GM19455 (cell line): ENCODE results near the gene LCN1.

ENCODE experiments used
- ATAC-seq: cut with Tn5 transposase; IDR thresholded peaks from one replicate; pipeline ENCODE4 v1.9.1; 2021; ENCODE audit not compliant: unreplicated experiment

The LCN1 gene

DNA sequence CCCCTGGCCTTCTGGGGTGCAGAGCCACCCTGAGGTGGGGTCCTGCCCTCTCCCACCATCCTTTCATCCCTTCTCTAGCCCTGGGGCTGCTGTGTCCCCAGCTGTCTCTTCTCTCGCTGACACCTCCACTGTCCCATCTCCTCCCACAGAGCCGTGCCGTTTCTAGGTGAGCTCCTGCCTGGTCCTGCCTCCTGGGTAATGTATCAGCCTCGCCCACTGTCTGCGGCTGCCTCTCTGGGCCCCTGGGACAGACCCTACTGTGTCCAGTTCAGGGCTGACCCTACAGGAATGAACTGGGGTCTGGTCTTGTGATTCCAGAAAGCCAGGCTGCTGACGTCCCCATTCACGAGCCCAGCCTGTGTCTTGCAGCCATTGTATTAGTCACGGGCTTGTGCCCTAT is 44.4 kb downstream of the LCN1 start:
- ATAC-seq = no peak

GRCh38 chr9:135566552-135566951 is 45.3 kb downstream of the LCN1 start:
- ATAC-seq = no peak

GRCh38 chr9:135567311-135567710 is 46.1 kb downstream of the LCN1 start:
- no peak for ATAC-seq

DNA sequence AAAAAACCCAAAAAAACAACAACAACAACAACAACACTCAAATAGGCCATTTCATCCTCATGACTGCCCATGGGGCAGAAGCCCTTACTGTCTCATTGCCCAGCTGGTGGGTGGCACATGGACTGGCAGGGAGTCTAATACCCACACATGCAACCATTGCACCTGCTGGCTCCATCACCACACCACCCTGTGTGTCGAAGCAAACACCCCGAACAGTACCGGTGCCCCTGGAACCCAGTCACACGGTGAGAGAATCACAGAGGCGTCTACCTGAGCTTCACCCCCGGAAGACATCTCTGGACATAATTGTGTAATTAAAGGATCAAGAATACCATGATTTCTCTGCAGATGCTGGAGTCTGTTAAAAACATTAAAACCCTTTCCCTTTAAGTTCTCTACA is 46.8 kb downstream of the LCN1 start:
- ATAC-seq = no peak

DNA sequence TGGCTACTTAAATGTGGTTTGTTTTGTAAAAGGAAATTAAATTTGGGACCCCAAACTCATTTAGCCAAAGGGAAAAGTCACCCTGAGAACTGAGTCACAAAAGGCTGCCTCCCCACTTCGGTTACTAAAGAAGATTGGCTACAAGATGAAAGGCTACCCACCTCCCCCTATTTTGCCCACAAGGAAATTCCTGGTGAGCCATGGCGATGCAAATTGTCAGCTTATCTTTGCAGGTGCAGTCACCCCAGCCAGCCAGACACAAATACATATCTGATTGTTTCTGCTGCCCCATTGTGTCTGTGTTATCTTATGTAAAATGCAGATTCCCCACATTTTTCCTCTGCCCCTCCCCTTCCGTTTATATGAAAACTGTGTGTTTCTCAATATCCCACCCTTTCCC is 49.2 kb downstream of the LCN1 start:
- ATAC-seq = no peak

DNA sequence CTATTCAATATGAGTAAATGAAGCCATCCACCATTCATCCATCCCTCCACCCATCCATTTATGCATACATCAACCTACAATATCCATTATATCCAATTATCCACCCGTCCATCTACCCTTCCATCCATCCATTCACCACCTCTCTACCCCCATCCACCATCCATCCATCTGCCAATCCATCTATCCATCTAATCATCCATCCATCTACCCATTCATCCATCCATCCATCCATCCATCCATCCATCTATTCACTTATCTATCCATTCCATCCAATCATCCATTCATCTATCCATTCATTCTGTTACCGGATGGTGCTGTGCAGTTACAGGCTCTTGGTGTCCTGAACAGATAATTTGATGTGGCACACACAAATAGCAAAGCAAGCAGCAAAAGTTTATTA is 51.0 kb downstream of the LCN1 start:
- no peak for ATAC-seq

DNA sequence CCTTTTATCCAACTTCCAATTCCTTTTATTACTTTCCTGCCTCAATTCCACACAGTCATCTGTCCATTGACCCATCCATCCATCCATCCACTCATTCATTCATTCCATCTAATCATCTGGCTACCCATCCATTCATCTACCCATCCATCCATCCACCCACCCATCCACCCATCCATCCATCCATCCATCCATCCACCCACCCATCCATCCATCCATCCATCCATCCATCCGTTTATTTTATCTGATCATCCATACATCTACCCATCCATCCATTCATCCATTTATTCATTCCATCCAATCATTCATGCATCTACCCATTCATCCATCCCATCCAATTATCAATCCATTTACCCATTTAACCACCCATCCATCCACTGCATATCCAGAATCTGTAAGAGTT is 51.9 kb downstream of the LCN1 start:
- ATAC-seq = no peak

DNA sequence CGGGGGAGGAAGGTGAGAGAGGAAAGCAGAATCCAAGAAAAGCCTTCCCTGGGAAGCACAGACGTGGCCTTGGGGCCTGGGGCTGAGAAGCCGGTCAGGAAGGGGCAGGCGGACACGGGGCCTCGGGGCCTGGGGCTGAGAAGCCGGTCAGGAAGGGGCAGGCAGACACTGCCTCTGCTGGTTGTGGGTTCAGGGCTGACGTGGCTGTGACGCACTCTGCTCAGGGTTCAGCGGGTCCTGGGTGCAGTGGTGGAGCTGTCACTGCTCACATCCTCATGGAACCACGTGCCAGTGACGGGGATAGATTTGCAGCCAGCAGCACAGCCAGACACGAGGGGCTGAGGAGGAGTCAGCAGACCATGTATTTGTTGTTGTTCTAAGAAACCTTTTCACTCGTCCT is 53.1 kb downstream of the LCN1 start:
- no peak for ATAC-seq

GRCh38 chr9:135574943-135575342 is 53.7 kb downstream of the LCN1 start:
- no peak for ATAC-seq
